Liver (tissue), 9 donors: ENCODE data around the gene RAPGEF4. TPM values are rescaled to one million over a fixed set of nuclear protein-coding genes. Genes with fewer than 3 reads are reported as not detected.

Experiments
- DNase-seq: peaks from one replicate; pipeline ENCODE4 v3.0.0-alpha.2; 2017; ENCODE audit warnings: low spot score
- H3K27ac ChIP-seq, 2 donors: one replicate each; pipeline ENCODE4 v1.7.0; 2013; ENCODE audit warnings: inconsistent platforms in 2 of 2, low read length in 2 of 2, control low read depth in 1 of 2, low read depth in 1 of 2, mild to moderate bottlenecking in 1 of 2
- H3K27me3 ChIP-seq, 4 donors: one replicate each; pipeline versions ENCODE4 v1.6.1 to v1.7.0; 2013; ENCODE audit warnings: low read length in 3 of 4, inconsistent platforms in 1 of 4, mild to moderate bottlenecking in 1 of 4, moderate library complexity in 1 of 4; ENCODE audit not compliant: control insufficient read depth in 4 of 4, insufficient read depth in 4 of 4
- H3K36me3 ChIP-seq, 4 donors: one replicate each; pipeline versions ENCODE4 v1.6.1 to v1.7.0; 2013; ENCODE audit warnings: low read length in 3 of 4, mild to moderate bottlenecking in 3 of 4, low read depth in 1 of 4, moderate library complexity in 1 of 4; ENCODE audit not compliant: control insufficient read depth in 4 of 4, insufficient read depth in 3 of 4
- H3K4me1 ChIP-seq, 4 donors: one replicate each; pipeline versions ENCODE4 v1.6.1 to v1.7.0; 2013; ENCODE audit warnings: low read length in 3 of 4, mild to moderate bottlenecking in 3 of 4, moderate library complexity in 1 of 4; ENCODE audit not compliant: control insufficient read depth in 4 of 4, insufficient read depth in 4 of 4
- H3K4me3 ChIP-seq, 3 donors: one replicate each; pipeline versions ENCODE4 v1.6.1 to v1.7.0; 2013; ENCODE audit warnings: low read length in 3 of 3, control low read depth in 1 of 3, low read depth in 1 of 3, mild to moderate bottlenecking in 1 of 3
- H3K9ac ChIP-seq, 2 donors: one replicate each; pipeline ENCODE4 v1.7.0; 2013; ENCODE audit warnings: low read length in 2 of 2, mild to moderate bottlenecking in 2 of 2, moderate library complexity in 2 of 2, control low read depth in 1 of 2, low read depth in 1 of 2
- H3K9me3 ChIP-seq, 4 donors: one replicate each; pipeline versions ENCODE4 v1.6.1 to v1.7.0; 2013; ENCODE audit warnings: low read length in 3 of 4; ENCODE audit not compliant: control insufficient read depth in 4 of 4
- EGR1 ChIP-seq, 2 donors: IDR thresholded peaks; 2 replicates each; pipeline ENCODE4 v1.6.1; 2016 to 2018; ENCODE audit warnings: antibody characterized with exemption in 2 of 2, low read depth in 2 of 2
- FOXA1 ChIP-seq: IDR thresholded peaks from 2 replicates; pipeline ENCODE4 v1.6.1; 2016; ENCODE audit warnings: antibody characterized with exemption
- FOXA2 ChIP-seq: IDR thresholded peaks from 2 replicates; pipeline ENCODE4 v1.6.1; 2016; ENCODE audit warnings: antibody characterized with exemption
- HNF4A ChIP-seq, 2 donors: conservative IDR thresholded peaks; 2 replicates each; pipeline ENCODE4 v1.6.1; 2016; ENCODE audit warnings: antibody characterized with exemption in 2 of 2, mild to moderate bottlenecking in 2 of 2
- HNF4G ChIP-seq: IDR thresholded peaks from 2 replicates; pipeline ENCODE4 v1.6.1; 2016; ENCODE audit warnings: antibody characterized with exemption
- JUND ChIP-seq, 2 donors: IDR thresholded peaks; 2 replicates each; pipeline ENCODE4 v1.6.1; 2016; ENCODE audit warnings: antibody characterized with exemption in 2 of 2
- NR2F2 ChIP-seq: IDR thresholded peaks from 2 replicates; pipeline ENCODE4 v1.6.1; 2016; ENCODE audit warnings: antibody characterized with exemption
- RAD21 ChIP-seq, 2 donors: IDR thresholded peaks; 2 replicates each; pipeline ENCODE4 v1.6.1; 2016; ENCODE audit warnings: antibody characterized with exemption in 2 of 2, mild to moderate bottlenecking in 2 of 2
- SP1 ChIP-seq: IDR thresholded peaks from 2 replicates; pipeline ENCODE4 v1.6.1; 2018; ENCODE audit warnings: antibody characterized with exemption, mild to moderate bottlenecking
- TAF1 ChIP-seq: conservative IDR thresholded peaks from 2 replicates; pipeline ENCODE4 v1.6.1; 2016; ENCODE audit warnings: antibody characterized with exemption, mild to moderate bottlenecking
- YY1 ChIP-seq: IDR thresholded peaks from 2 replicates; pipeline ENCODE4 v1.6.1; 2016; ENCODE audit warnings: antibody characterized with exemption, mild to moderate bottlenecking
- WGBS: extraction: QIAGEN DNeasy Blood & Tissue Kit; methylation state at CpG from one replicate; pipeline ENCODE4 v1.1.7; 2013; 5-methylcytosine and 5-hydroxymethylcytosine counted together
- polyA plus RNA-seq, 2 donors: library from polyadenylated mRNA; stranded (reverse) in 1 of 2; unstranded in 1 of 2; fragments of 200-250 nt in 1 of 2; fragments of >200 nt in 1 of 2; fragmentation: Nextera tagmentation in 1 of 2; extraction: Ambion mirVana in 1 of 2; gene quantifications; one replicate each; pipeline versions ENCODE4 v1.2.1 to v1.2.3, GENCODE V29; 2013 to 2015
- total RNA-seq, 2 donors: library from RNA; depleted of rRNA; stranded (reverse); fragments of >200 nt; gene quantifications; one replicate each; pipeline ENCODE4 v1.2.3, GENCODE V29; 2014
- TF ChIP-seq, protein P1 (sequence below): IDR thresholded peaks from 2 replicates; pipeline ENCODE4 v1.6.1; 2016; ENCODE audit warnings: antibody characterized with exemption
- TF ChIP-seq, protein P2 (sequence below): IDR thresholded peaks from 2 replicates; pipeline ENCODE4 v1.6.1; 2016; ENCODE audit warnings: antibody characterized with exemption, mild to moderate bottlenecking
- TF ChIP-seq, protein P3 (sequence below): IDR thresholded peaks from 2 replicates; pipeline ENCODE4 v1.6.1; 2016; ENCODE audit warnings: antibody characterized with exemption
- TF ChIP-seq, protein P4 (sequence below): IDR thresholded peaks from 2 replicates; pipeline ENCODE4 v1.6.1; 2016; ENCODE audit warnings: antibody characterized with exemption
- donor health status: healthy.
- donor health status: healthy.
- donor health status: healthy.
- donor health status: healthy.
- donor health status: healthy.

Gene RAPGEF4
- total and polyA plus RNA-seq, 4 donors = 1.5 to 18.2 (median 8.3) TPM

DNA sequence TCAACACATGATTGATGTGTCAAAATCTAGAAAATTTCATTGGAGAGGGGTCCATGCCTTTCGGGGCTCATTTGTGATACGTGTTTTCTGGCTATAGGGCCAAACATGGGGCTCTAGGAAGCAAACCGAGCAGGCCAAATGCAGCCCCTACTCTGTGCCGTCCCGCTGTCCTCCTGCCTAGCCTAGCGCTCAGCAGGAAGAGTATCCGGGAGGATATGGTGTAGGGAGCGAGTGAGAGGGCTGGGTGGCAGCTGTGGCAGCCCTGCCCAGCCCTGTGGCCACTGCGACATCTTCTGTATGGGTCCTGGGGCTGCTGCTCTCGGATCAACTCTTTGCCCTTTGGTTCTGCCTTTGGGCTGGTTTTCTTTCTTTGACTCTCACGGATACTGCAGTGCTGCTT, 219.9 kb downstream of the RAPGEF4 start:
- 90% methylated on average over 11 of the region's 11 CpGs for WGBS

DNA sequence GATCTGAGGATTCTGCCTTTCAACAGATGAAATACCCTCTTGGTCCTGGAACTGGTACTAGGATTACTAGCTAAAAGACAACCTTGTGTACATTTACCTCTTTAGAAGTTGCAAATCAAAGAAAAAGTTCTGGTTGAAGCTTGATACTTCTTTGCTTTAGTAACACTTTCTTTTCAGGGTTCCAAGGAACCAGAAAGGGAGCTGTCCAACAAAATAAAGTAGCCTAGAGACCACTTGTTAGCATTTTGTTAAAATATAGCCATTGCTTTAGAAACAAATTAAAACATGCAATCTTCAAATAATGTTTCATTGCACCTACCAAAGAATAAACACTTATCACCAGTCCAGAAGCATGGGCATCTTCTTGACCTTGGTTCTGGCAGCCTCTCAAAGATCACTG, 222.1 kb downstream of the RAPGEF4 start:
- TF ChIP-seq EGR1 (IDR thresholded peaks at IDR 0.05; ENCODE audit: low read depth in 2 of 2) (no peak), SP1 (no peak), NR2F2 (no peak), HNF4G (no peak), YY1 (no peak), JUND (IDR thresholded peaks at IDR 0.05) (no peak)
- TF ChIP-seq, protein P1, sequence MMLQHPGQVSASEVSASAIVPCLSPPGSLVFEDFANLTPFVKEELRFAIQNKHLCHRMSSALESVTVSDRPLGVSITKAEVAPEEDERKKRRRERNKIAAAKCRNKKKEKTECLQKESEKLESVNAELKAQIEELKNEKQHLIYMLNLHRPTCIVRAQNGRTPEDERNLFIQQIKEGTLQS = no peak
- TF ChIP-seq, protein P2, sequence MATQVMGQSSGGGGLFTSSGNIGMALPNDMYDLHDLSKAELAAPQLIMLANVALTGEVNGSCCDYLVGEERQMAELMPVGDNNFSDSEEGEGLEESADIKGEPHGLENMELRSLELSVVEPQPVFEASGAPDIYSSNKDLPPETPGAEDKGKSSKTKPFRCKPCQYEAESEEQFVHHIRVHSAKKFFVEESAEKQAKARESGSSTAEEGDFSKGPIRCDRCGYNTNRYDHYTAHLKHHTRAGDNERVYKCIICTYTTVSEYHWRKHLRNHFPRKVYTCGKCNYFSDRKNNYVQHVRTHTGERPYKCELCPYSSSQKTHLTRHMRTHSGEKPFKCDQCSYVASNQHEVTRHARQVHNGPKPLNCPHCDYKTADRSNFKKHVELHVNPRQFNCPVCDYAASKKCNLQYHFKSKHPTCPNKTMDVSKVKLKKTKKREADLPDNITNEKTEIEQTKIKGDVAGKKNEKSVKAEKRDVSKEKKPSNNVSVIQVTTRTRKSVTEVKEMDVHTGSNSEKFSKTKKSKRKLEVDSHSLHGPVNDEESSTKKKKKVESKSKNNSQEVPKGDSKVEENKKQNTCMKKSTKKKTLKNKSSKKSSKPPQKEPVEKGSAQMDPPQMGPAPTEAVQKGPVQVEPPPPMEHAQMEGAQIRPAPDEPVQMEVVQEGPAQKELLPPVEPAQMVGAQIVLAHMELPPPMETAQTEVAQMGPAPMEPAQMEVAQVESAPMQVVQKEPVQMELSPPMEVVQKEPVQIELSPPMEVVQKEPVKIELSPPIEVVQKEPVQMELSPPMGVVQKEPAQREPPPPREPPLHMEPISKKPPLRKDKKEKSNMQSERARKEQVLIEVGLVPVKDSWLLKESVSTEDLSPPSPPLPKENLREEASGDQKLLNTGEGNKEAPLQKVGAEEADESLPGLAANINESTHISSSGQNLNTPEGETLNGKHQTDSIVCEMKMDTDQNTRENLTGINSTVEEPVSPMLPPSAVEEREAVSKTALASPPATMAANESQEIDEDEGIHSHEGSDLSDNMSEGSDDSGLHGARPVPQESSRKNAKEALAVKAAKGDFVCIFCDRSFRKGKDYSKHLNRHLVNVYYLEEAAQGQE = no peak
- H3K36me3 ChIP-seq = no peaks in the 10 kb centered on the region
- no peak for DNase-seq
- no peak overlapping the region for H3K4me3 ChIP-seq
- H3K27ac ChIP-seq = no peak overlapping the region
- no peaks in the 10 kb centered on the region for H3K4me1 ChIP-seq
- H3K27me3 ChIP-seq = no peaks in the 10 kb centered on the region
- no peaks in the 10 kb centered on the region for H3K9me3 ChIP-seq
- H3K9ac ChIP-seq = no peak overlapping the region

More for the DNA sequence above, 219.9 kb downstream of the RAPGEF4 start:
- DNase-seq = no peak
- Histone ChIP-seq H3K4me1 (peaks cover 0 to 3% (median 0%) of the 10 kb centered on the region in 4 donors), H3K4me3 (no peak overlapping the region), H3K9ac (no peak overlapping the region), H3K27me3 (no peaks in the 10 kb centered on the region), H3K27ac (no peak overlapping the region), H3K36me3 (no peaks in the 10 kb centered on the region), H3K9me3 (no peaks in the 10 kb centered on the region)
- TF ChIP-seq, protein P3, sequence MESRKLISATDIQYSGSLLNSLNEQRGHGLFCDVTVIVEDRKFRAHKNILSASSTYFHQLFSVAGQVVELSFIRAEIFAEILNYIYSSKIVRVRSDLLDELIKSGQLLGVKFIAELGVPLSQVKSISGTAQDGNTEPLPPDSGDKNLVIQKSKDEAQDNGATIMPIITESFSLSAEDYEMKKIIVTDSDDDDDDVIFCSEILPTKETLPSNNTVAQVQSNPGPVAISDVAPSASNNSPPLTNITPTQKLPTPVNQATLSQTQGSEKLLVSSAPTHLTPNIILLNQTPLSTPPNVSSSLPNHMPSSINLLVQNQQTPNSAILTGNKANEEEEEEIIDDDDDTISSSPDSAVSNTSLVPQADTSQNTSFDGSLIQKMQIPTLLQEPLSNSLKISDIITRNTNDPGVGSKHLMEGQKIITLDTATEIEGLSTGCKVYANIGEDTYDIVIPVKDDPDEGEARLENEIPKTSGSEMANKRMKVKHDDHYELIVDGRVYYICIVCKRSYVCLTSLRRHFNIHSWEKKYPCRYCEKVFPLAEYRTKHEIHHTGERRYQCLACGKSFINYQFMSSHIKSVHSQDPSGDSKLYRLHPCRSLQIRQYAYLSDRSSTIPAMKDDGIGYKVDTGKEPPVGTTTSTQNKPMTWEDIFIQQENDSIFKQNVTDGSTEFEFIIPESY = no peak
- TF ChIP-seq, protein P4, sequence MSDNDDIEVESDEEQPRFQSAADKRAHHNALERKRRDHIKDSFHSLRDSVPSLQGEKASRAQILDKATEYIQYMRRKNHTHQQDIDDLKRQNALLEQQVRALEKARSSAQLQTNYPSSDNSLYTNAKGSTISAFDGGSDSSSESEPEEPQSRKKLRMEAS = no peak
- TF ChIP-seq NR2F2 = no peak
- no peak for TF ChIP-seq HNF4G
- TF ChIP-seq EGR1 (IDR thresholded peaks at IDR 0.05; ENCODE audit: low read depth in 2 of 2) = no peak
- TF ChIP-seq, protein P2 = no peak
- TF ChIP-seq, protein P1 = no peak
- TF ChIP-seq YY1 = no peak
- no peak for TF ChIP-seq FOXA1
- TF ChIP-seq HNF4A (conservative IDR thresholded peaks at IDR 0.05) = no peak
- TF ChIP-seq RAD21 (IDR thresholded peaks at IDR 0.05) = no peak
- no peak for TF ChIP-seq TAF1
- TF ChIP-seq JUND (IDR thresholded peaks at IDR 0.05) = no peak
- TF ChIP-seq FOXA2 = no peak
